HEK293T (cell line): ENCODE measurements around the gene PLPP4.

Source experiments
- CTCF ChIA-PET: fragments of 350-600 bp; formaldehyde crosslinking; extraction: SDS; loops from one replicate; lab custom pipeline; 2021; ENCODE audit warnings: antibody characterized with exemption, inconsistent platforms; lab: Yijun Ruan, JAX
- POLR2A ChIA-PET: fragments of 350-600 bp; formaldehyde crosslinking; extraction: SDS; loops from one replicate; lab custom pipeline; 2020; ENCODE audit warnings: antibody characterized with exemption, inconsistent platforms; lab: Yijun Ruan, JAX
- DNase-seq: peaks from one replicate; pipeline ENCODE4 v3.0.0; 2012; ENCODE audit warnings: mixed read lengths; ENCODE audit errors: extremely low spot score
- ARNT ChIP-seq: fragments of 450-650 bp; IDR thresholded peaks from 2 replicates; pipeline ENCODE4 v1.6.1; 2017; ENCODE audit warnings: mild to moderate bottlenecking
- BHLHE40 ChIP-seq: fragments of 450-650 bp; IDR thresholded peaks from 2 replicates; pipeline ENCODE4 v1.6.1; 2016; ENCODE audit warnings: mild to moderate bottlenecking, moderate library complexity, borderline replicate concordance
- CTBP1 ChIP-seq: fragments of 450-650 bp; IDR thresholded peaks from 2 replicates; pipeline ENCODE4 v1.6.1; 2016; ENCODE audit warnings: borderline replicate concordance
- ELF4 ChIP-seq: fragments of 450-650 bp; IDR thresholded peaks from 2 replicates; pipeline ENCODE4 v1.6.1; 2017; ENCODE audit warnings: antibody characterized with exemption
- FOXA1 ChIP-seq: fragments of 450-650 bp; IDR thresholded peaks from 2 replicates; pipeline ENCODE4 v1.6.1; 2016; ENCODE audit warnings: mild to moderate bottlenecking
- FOXK2 ChIP-seq: fragments of 450-650 bp; IDR thresholded peaks from 2 replicates; pipeline ENCODE4 v1.6.1; 2016; ENCODE audit warnings: mild to moderate bottlenecking
- FOXM1 ChIP-seq: fragments of 450-650 bp; IDR thresholded peaks from 2 replicates; pipeline ENCODE4 v1.6.1; 2017; ENCODE audit warnings: mild to moderate bottlenecking, borderline replicate concordance
- HDGF ChIP-seq: fragments of 450-650 bp; IDR thresholded peaks from 2 replicates; pipeline ENCODE4 v1.6.1; 2017; ENCODE audit warnings: antibody characterized with exemption, borderline replicate concordance
- L3MBTL2 ChIP-seq: fragments of 450-650 bp; conservative IDR thresholded peaks from 2 replicates; pipeline ENCODE4 v1.6.1; 2016; ENCODE audit warnings: mild to moderate bottlenecking
- LEF1 ChIP-seq: fragments of 450-650 bp; IDR thresholded peaks from 2 replicates; pipeline ENCODE4 v1.6.1; 2017; ENCODE audit warnings: mild to moderate bottlenecking, borderline replicate concordance
- NFRKB ChIP-seq: fragments of 450-650 bp; IDR thresholded peaks from 2 replicates; pipeline ENCODE4 v1.6.1; 2016; ENCODE audit warnings: mild to moderate bottlenecking, moderate library complexity
- SP1 ChIP-seq: fragments of 450-650 bp; IDR thresholded peaks from 2 replicates; pipeline ENCODE4 v1.6.1; 2017
- SUZ12 ChIP-seq: fragments of 450-650 bp; IDR thresholded peaks from 2 replicates; pipeline ENCODE4 v1.6.1; 2016; ENCODE audit warnings: mild to moderate bottlenecking
- TARDBP ChIP-seq: fragments of 450-650 bp; IDR thresholded peaks from 2 replicates; pipeline ENCODE4 v1.6.1; 2016
- ZNF384 ChIP-seq: fragments of 450-650 bp; IDR thresholded peaks from 2 replicates; pipeline ENCODE4 v1.6.1; 2016
- TF ChIP-seq, protein P1 (sequence below): fragments of 450-650 bp; IDR thresholded peaks from 2 replicates; pipeline ENCODE4 v1.6.1; 2016

PLPP4 gene

DNA sequence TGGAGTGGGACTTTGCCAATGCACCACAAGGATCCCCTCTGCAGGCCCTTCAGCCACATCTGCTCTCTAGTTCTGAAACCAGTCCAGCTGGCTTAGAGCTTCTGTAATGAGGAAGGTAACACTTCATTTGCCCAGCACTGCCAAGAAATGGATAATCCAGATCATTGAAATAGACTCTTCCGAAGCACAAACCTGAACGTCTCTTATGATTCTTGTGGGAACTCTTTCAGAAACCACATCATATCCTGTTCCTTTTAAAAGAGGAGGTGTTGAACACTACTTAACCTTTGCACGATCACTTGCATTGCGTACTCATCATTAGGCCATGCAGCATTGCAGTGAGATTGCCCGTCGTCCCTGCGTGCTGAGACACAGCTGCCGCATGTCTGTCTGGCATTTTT lies 25.8 kb upstream of the PLPP4 start:
- TF ChIP-seq, protein P1, sequence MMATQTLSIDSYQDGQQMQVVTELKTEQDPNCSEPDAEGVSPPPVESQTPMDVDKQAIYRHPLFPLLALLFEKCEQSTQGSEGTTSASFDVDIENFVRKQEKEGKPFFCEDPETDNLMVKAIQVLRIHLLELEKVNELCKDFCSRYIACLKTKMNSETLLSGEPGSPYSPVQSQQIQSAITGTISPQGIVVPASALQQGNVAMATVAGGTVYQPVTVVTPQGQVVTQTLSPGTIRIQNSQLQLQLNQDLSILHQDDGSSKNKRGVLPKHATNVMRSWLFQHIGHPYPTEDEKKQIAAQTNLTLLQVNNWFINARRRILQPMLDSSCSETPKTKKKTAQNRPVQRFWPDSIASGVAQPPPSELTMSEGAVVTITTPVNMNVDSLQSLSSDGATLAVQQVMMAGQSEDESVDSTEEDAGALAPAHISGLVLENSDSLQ: no peak
- TF ChIP-seq FOXM1: no peak
- TF ChIP-seq ARNT: no peak
- no peak for TF ChIP-seq CTBP1
- TF ChIP-seq SUZ12: no peak
- TF ChIP-seq NFRKB: no peak
- DNase-seq: no peak
- CTCF ChIA-PET: no interaction called here
- POLR2A ChIA-PET: no interaction called here

GRCh38 chr10:120432209-120432608 lies 24.8 kb upstream of the PLPP4 start:
- POLR2A ChIA-PET: no interaction called here
- no peak for DNase-seq
- TF ChIP-seq FOXM1 (no peak), SP1 (no peak), NFRKB (no peak), ARNT (no peak), SUZ12 (no peak), FOXK2 (no peak), ELF4 (no peak), FOXA1 (no peak), BHLHE40 (no peak), TARDBP (no peak), ZNF384 (no peak), HDGF (no peak), L3MBTL2 (no peak), CTBP1 (no peak), LEF1 (no peak)
- TF ChIP-seq, protein P1: no peak
- CTCF ChIA-PET: no interaction called here

DNA sequence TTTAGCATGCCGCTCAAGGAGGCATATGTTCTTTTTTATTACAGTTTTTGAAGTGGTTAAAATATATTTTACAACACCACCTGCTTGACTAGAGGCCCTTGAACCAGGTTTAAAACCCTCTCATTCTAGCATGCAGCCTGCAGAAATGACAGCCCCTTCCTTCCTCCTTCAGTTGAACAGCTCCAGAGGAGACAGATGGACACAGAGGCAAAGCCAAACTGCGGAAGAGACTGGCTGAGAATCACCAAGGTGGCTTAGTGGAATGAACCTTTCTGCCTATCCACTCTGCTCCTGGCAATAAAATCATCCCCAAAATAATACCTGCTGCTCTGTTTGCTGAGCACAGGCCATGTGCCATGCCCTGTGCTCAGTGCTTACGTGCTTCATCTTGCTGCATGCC lies 23.9 kb upstream of the PLPP4 start:
- no peak for TF ChIP-seq FOXA1
- POLR2A ChIA-PET: no interaction called here
- no peak for DNase-seq
- CTCF ChIA-PET: interaction anchor here (1.1 kb wide), 1 partner anchor 10 kb away, joined by 3 read pairs; no protein-coding TSS in a partner anchor

DNA sequence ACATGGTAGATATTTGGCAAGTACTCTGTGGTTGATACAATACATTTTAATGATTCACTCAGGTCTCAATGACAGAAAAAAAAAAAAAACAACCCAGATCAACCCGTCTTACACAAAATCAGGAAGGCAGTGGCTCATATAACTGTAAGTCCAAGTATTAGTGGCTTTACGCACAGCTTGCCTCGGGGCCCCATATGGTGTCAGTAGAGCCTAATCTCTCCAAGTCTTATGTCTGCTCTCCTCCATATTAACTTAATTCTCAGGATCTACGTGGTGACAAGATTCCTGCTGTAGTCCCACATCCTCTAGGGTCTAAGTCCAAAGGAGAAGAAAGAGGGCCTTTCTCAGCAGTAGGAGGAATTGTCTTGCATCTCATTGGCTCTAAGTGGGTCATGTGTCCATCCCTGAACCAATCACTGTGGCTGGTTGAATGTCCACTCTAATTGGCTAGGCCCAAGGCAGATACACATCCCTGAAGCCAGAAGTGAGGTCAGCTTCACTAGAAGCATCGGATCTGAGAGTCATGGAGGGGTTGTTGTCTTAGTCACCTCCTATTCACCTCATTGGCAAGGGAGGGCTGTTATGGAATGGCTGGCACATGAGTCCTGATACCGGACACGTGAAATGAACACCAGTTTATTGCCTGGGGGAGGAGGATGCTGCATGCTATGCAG lies 20.5 kb upstream of the PLPP4 start:
- DNase-seq: no peak
- CTCF ChIA-PET: no interaction called here
- TF ChIP-seq NFRKB (no peak), SP1 (no peak), FOXA1 (no peak), FOXM1 (no peak), L3MBTL2 (no peak), ZNF384 (no peak)
- POLR2A ChIA-PET: no interaction called here

DNA sequence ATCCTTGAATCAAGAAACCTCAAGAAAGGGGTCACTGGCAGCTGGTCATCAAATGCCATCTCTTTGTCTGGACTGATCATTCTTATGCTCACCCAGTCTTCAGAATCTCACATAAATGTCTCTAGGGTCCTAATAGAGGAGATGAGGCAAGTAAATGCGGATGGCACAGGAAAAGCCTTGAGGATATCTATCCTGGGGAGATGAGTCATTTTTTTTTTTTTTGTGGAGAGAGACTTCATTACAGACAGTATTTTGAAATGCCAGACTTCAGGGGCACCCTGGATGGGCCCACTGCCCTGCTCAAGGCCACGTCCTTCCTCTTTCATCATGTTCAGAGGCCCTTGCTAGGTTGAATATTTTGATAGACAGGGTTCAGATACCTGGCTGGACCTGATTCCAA lies 19.5 kb upstream of the PLPP4 start:
- no peak for DNase-seq
- TF ChIP-seq, protein P1: no peak
- TF ChIP-seq NFRKB: no peak
- no peak for TF ChIP-seq SP1
- TF ChIP-seq ZNF384: no peak
- no peak for TF ChIP-seq CTBP1
- TF ChIP-seq TARDBP: no peak
- no peak for TF ChIP-seq ARNT
- TF ChIP-seq BHLHE40: no peak
- no peak for TF ChIP-seq HDGF
- TF ChIP-seq FOXM1: no peak
- TF ChIP-seq LEF1: no peak
- TF ChIP-seq ELF4: no peak
- no peak for TF ChIP-seq FOXA1
- TF ChIP-seq FOXK2: no peak
- TF ChIP-seq SUZ12: no peak
- no peak for TF ChIP-seq L3MBTL2
- ChIA-PET POLR2A (no interaction called here), CTCF (no interaction called here)

DNA sequence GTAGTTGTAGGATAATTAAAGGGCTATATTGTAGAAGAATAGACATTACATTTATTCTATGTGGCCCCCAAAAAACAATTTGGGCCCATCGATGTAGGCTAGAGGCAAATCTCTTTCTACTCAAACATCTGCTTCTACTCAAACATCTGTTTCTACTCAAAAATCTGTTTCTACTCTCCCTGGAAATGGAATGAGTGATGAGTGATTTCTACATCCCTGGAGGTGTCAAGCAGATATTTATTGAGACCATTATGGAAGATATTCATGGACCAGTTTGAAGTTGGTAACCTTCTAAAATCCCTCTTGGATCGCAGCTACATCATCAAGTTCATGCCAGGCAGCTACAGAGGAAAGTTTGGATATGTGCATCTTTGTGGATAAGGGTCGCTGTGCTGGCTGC lies 5.1 kb upstream of the PLPP4 start:
- CTCF ChIA-PET: interaction anchor here (0.7 kb wide), 1 partner anchor 68 kb away, joined by 4 read pairs; no protein-coding TSS in a partner anchor
- no peak for DNase-seq
- TF ChIP-seq, protein P1: no peak
- TF ChIP-seq FOXM1 (no peak), BHLHE40 (no peak)
- POLR2A ChIA-PET: no interaction called here
